SU-DHL-6 (cell line): Measurements from ENCODE around the gene ERCC8.

Experiments used
- H2AFZ ChIP-seq: fragments of 200-600 bp; sonication (generic); 2 replicates; pipeline ENCODE4 v1.6.1; 2014; ENCODE audit warnings: low read depth, mild to moderate bottlenecking, moderate library complexity, mixed read lengths, antibody characterized with exemption, low read length; ENCODE audit not compliant: severe bottlenecking
- H3F3A ChIP-seq: fragments of 200-600 bp; shearing (Covaris generic); 2 replicates; pipeline ENCODE4 v1.6.0; 2016; ENCODE audit warnings: antibody characterized with exemption, mild to moderate bottlenecking; ENCODE audit not compliant: insufficient read depth
- H3K27ac ChIP-seq: fragments of 200-600 bp; sonication (generic); 2 replicates; pipeline ENCODE4 v1.5.1; 2016; ENCODE audit warnings: low read depth, mild to moderate bottlenecking, low read length, moderate library complexity, mixed read lengths
- H3K27me3 ChIP-seq: fragments of 200-600 bp; sonication (generic), shearing (Covaris generic); 2 replicates; pipeline ENCODE4 v1.6.0; 2014; ENCODE audit warnings: mild to moderate bottlenecking, low read length
- H3K36me3 ChIP-seq: fragments of 200-600 bp; sonication (generic); 2 replicates; pipeline ENCODE4 v1.6.1; 2014; ENCODE audit warnings: mild to moderate bottlenecking, low read length, mixed read lengths
- H3K4me2 ChIP-seq: fragments of 300-600, 200-600 bp; shearing (Covaris generic), sonication (generic); 2 replicates; pipeline ENCODE4 v1.6.0; 2014; ENCODE audit warnings: low read length, low read depth, mild to moderate bottlenecking; ENCODE audit not compliant: poor library complexity, severe bottlenecking
- H3K4me3 ChIP-seq: fragments of 200-600 bp; sonication (generic); 2 replicates; pipeline ENCODE4 v1.5.1; 2014; ENCODE audit warnings: antibody characterized with exemption, low read length, mild to moderate bottlenecking, mixed read lengths; ENCODE audit not compliant: insufficient read depth, poor library complexity, severe bottlenecking
- H3K79me2 ChIP-seq: fragments of 200-600 bp; sonication (generic); 2 replicates; pipeline ENCODE4 v1.6.1; 2014; ENCODE audit warnings: mild to moderate bottlenecking, low read length, moderate library complexity; ENCODE audit not compliant: insufficient read depth
- H3K9ac ChIP-seq: fragments of 200-600 bp; sonication (generic); 2 replicates; pipeline ENCODE4 v1.7.0; 2014; ENCODE audit warnings: mild to moderate bottlenecking, low read length
- H3K9me2 ChIP-seq: fragments of 200-600 bp; sonication (generic); replicated peaks from 2 replicates; pipeline ENCODE4 v1.6.1; 2014; ENCODE audit warnings: low read length; ENCODE audit not compliant: insufficient read depth
- H3K9me3 ChIP-seq: fragments of 200-600 bp; sonication (generic); 2 replicates; pipeline ENCODE4 v1.6.1; 2014; ENCODE audit warnings: low read length, mixed read lengths; ENCODE audit not compliant: insufficient read depth
- H4K20me1 ChIP-seq: fragments of 200-600 bp; sonication (generic); 2 replicates; pipeline ENCODE4 v1.6.1; 2014; ENCODE audit warnings: low read depth, mild to moderate bottlenecking, antibody characterized with exemption, low read length, moderate library complexity, mixed read lengths
- CTCF ChIP-seq: fragments of 200-600 bp; sonication (generic); IDR thresholded peaks from one replicate; pipeline ENCODE4 v1.5.1; 2017; ENCODE audit warnings: antibody characterized with exemption, mild to moderate bottlenecking, low read length, moderate library complexity; ENCODE audit not compliant: insufficient read depth, poor library complexity, severe bottlenecking
- EZH2phosphoT487 ChIP-seq: fragments of 200-600 bp; sonication (generic), shearing (Covaris generic); conservative IDR thresholded peaks from 2 replicates; pipeline ENCODE4 v1.6.1; 2018; ENCODE audit warnings: mild to moderate bottlenecking, antibody characterized with exemption, low read length, moderate library complexity, mixed read lengths

The ERCC8 gene

GRCh38 chr5:60841361-60841760 lies 103.5 kb downstream of the ERCC8 start:
- H3K27me3 ChIP-seq, result no peaks in the 10 kb centered on the region
- no peak overlapping the region for H2AFZ ChIP-seq
- H3K9me2 ChIP-seq, result no peaks in the 10 kb centered on the region
- no peak overlapping the region for H3K9ac ChIP-seq
- no peak overlapping the region for H3K4me3 ChIP-seq
- no peaks in the 10 kb centered on the region for H3K9me3 ChIP-seq
- H4K20me1 ChIP-seq, result no peaks in the 10 kb centered on the region
- H3K79me2 ChIP-seq, result no peaks in the 10 kb centered on the region
- no peak for TF ChIP-seq CTCF
- H3K36me3 ChIP-seq, result no peaks in the 10 kb centered on the region
- H3K4me2 ChIP-seq, result no peak overlapping the region
- no peaks in the 10 kb centered on the region for H3F3A ChIP-seq
- H3K27ac ChIP-seq, result no peak overlapping the region

- H2AFZ ChIP-seq, result no peak overlapping the region
- no peaks in the 10 kb centered on the region for H3K9me3 ChIP-seq
- H3K36me3 ChIP-seq, result no peaks in the 10 kb centered on the region
- H3K4me2 ChIP-seq, result no peak overlapping the region
- H3K4me3 ChIP-seq, result no peak overlapping the region
- no peaks in the 10 kb centered on the region for H3K79me2 ChIP-seq
- H3K9me2 ChIP-seq, result no peaks in the 10 kb centered on the region
- H3K27ac ChIP-seq, result no peak overlapping the region
- TF ChIP-seq CTCF (no peak), EZH2phosphoT487 (no peak)
- H3K9ac ChIP-seq, result no peak overlapping the region
- no peaks in the 10 kb centered on the region for H4K20me1 ChIP-seq
- no peaks in the 10 kb centered on the region for H3F3A ChIP-seq
- no peaks in the 10 kb centered on the region for H3K27me3 ChIP-seq
Observed at GRCh38 chr5:60836131-60836530, 108.7 kb downstream of the ERCC8 start.

- Histone ChIP-seq H3F3A (no peaks in the 10 kb centered on the region), H3K36me3 (no peaks in the 10 kb centered on the region), H2AFZ (no peak overlapping the region), H3K4me2 (no peak overlapping the region), H3K9me2 (no peaks in the 10 kb centered on the region), H3K27ac (no peak overlapping the region), H3K9ac (no peak overlapping the region), H3K27me3 (no peaks in the 10 kb centered on the region), H3K4me3 (no peak overlapping the region), H4K20me1 (no peaks in the 10 kb centered on the region), H3K9me3 (no peaks in the 10 kb centered on the region), H3K79me2 (no peaks in the 10 kb centered on the region)
- TF ChIP-seq CTCF (no peak), EZH2phosphoT487 (no peak)
Observed at GRCh38 chr5:60835554-60835953, 109.3 kb downstream of the ERCC8 start.

- no peaks in the 10 kb centered on the region for H3F3A ChIP-seq
- H3K27ac ChIP-seq, result no peak overlapping the region
- no peaks in the 10 kb centered on the region for H3K36me3 ChIP-seq
- no peaks in the 10 kb centered on the region for H3K79me2 ChIP-seq
- H3K9me3 ChIP-seq, result no peaks in the 10 kb centered on the region
- no peaks in the 10 kb centered on the region for H3K9me2 ChIP-seq
- no peaks in the 10 kb centered on the region for H3K27me3 ChIP-seq
- no peaks in the 10 kb centered on the region for H4K20me1 ChIP-seq
- no peak overlapping the region for H3K4me3 ChIP-seq
- no peak overlapping the region for H2AFZ ChIP-seq
- H3K4me2 ChIP-seq, result no peak overlapping the region
- H3K9ac ChIP-seq, result no peak overlapping the region
- TF ChIP-seq CTCF (no peak), EZH2phosphoT487 (no peak)
Observed at GRCh38 chr5:60833520-60833919, 111.3 kb downstream of the ERCC8 start.
